GM12878 (cell line): ENCODE measurements around the gene EVA1A. TPM values are rescaled to one million over a fixed set of nuclear protein-coding genes. Genes with fewer than 3 reads are reported as not detected.

Source experiments
- ATAC-seq: fragments of 200-7000 bp; cut with Tn5 transposase; 3 replicates; pipeline ENCODE4 v1.9.1; 2020; ENCODE audit warnings: mild to moderate bottlenecking, moderate library complexity
- Bru-seq: library from RNA; stranded (reverse); fragments of 400-500 nt; gene quantifications from one replicate; lab custom pipeline; 2021; lab: Mats Ljungman, UMichigan
- BruChase-seq, 2 experiments: library from RNA; stranded (reverse); fragments of 400-500 nt; gene quantifications; one replicate each; lab custom pipeline; 2021; lab: Mats Ljungman, UMichigan
- BruUV-seq: library from RNA; stranded (reverse); fragments of 400-500 nt; replicated peaks from 2 replicates; lab custom pipeline; 2021; lab: Mats Ljungman, UMichigan
- CTCF ChIA-PET: fragments of 300-600 bp; sonication (Branson Sonifier 250); formaldehyde crosslinking; extraction: SDS; loops from one replicate; lab custom pipeline; 2021; ENCODE audit warnings: inconsistent platforms; lab: Yijun Ruan, JAX
- POLR2A ChIA-PET: fragments of 350-600 bp; formaldehyde crosslinking; extraction: SDS; loops from one replicate; lab custom pipeline; 2021; ENCODE audit warnings: inconsistent platforms; lab: Charles Lee
- RAD21 ChIA-PET: fragments of 300-600 bp; sonication (Branson Sonifier 250); formaldehyde crosslinking; loops from one replicate; lab custom pipeline; 2023; ENCODE audit warnings: antibody characterized with exemption; ENCODE audit not compliant: unreplicated experiment; lab: Charles Lee
- SMC1A ChIA-PET: fragments of 300-600 bp; sonication (Branson Sonifier 250); formaldehyde crosslinking; loops from one replicate; lab custom pipeline; 2023; ENCODE audit not compliant: unreplicated experiment, uncharacterized antibody; lab: Charles Lee
- DNase-seq: peaks from one replicate; pipeline ENCODE4 v3.0.0-alpha.2; 2011; ENCODE audit warnings: low read depth, low spot score
- FAIRE-seq: peaks from 3 replicates; lab custom pipeline; 2011; peaks lifted over from hg19 to GRCh38; lab: Jason Lieb, UNC
- H2AFZ ChIP-seq: 2 replicates; pipeline ENCODE4 v1.6.0; 2011; ENCODE audit warnings: low read depth, low read length, control low read depth; ENCODE audit not compliant: control insufficient read depth
- H3K27ac ChIP-seq: 2 replicates; pipeline ENCODE4 v1.5.1; 2011; ENCODE audit warnings: control low read depth; ENCODE audit not compliant: control insufficient read depth, insufficient read depth
- H3K27me3 ChIP-seq, 2 experiments: replicated peaks in 1 of 2; 2 replicates each; pipeline versions ENCODE4 v1.6.0 to v1.6.1; 2011; ENCODE audit warnings: low read length in 1 of 2; ENCODE audit not compliant: control insufficient read depth in 2 of 2, insufficient read depth in 2 of 2
- H3K36me3 ChIP-seq, 2 experiments: 2 replicates each; pipeline ENCODE4 v1.5.1; 2011; ENCODE audit warnings: low read length in 1 of 2; ENCODE audit not compliant: control insufficient read depth in 2 of 2, insufficient read depth in 2 of 2
- H3K4me1 ChIP-seq: 2 replicates; pipeline ENCODE4 v1.6.1; 2011; ENCODE audit warnings: mild to moderate bottlenecking, low read length, moderate library complexity, mixed read lengths; ENCODE audit not compliant: control insufficient read depth, insufficient read depth
- H3K4me2 ChIP-seq: 2 replicates; pipeline ENCODE4 v1.6.0; 2011; ENCODE audit warnings: control low read depth; ENCODE audit not compliant: control insufficient read depth, insufficient read depth
- H3K4me3 ChIP-seq: fragments of 200-600 bp; sonication (generic); 2 replicates; pipeline ENCODE4 v1.5.1; 2016
- H3K79me2 ChIP-seq: 2 replicates; pipeline ENCODE4 v1.6.0; 2011; ENCODE audit warnings: low read length; ENCODE audit not compliant: control insufficient read depth, insufficient read depth
- H3K9ac ChIP-seq: 2 replicates; pipeline ENCODE4 v1.8.0; 2011; ENCODE audit warnings: low read length, control low read depth, mixed read lengths; ENCODE audit not compliant: control insufficient read depth, insufficient read depth
- H3K9me3 ChIP-seq: replicated peaks from 3 replicates; pipeline ENCODE4 v1.5.1; 2011; ENCODE audit warnings: mild to moderate bottlenecking, low read length; ENCODE audit not compliant: control insufficient read depth, insufficient read depth
- H4K20me1 ChIP-seq: 2 replicates; pipeline ENCODE4 v1.6.0; 2011; ENCODE audit not compliant: control insufficient read depth, insufficient read depth
- BCL11A ChIP-seq: IDR thresholded peaks from 2 replicates; pipeline ENCODE4 v1.6.1; 2011; ENCODE audit warnings: low read depth, low read length
- CHD1 ChIP-seq: IDR thresholded peaks from 2 replicates; pipeline ENCODE4 v1.6.1; 2012; ENCODE audit warnings: low read depth, low read length, improper control_type of control experiment
- CREB1 ChIP-seq: IDR thresholded peaks from 2 replicates; pipeline ENCODE4 v1.6.1; 2012; ENCODE audit warnings: low read depth, mild to moderate bottlenecking, inconsistent platforms
- DPF2 ChIP-seq: fragments of 450-650 bp; IDR thresholded peaks from 2 replicates; pipeline ENCODE4 v1.6.1; 2017; ENCODE audit warnings: mild to moderate bottlenecking
- FOS ChIP-seq: IDR thresholded peaks from 3 replicates; pipeline ENCODE4 v1.6.1; 2011; ENCODE audit warnings: borderline replicate concordance; ENCODE audit not compliant: insufficient read length; ENCODE audit errors: extremely low read depth
- IKZF1 ChIP-seq: fragments of 450-650 bp; conservative IDR thresholded peaks from 2 replicates; pipeline ENCODE4 v1.6.1; 2017; ENCODE audit warnings: antibody characterized with exemption, mild to moderate bottlenecking
- NFXL1 ChIP-seq: fragments of 450-650 bp; IDR thresholded peaks from 2 replicates; pipeline ENCODE4 v1.6.1; 2017; ENCODE audit warnings: antibody characterized with exemption, mild to moderate bottlenecking, borderline replicate concordance
- NFYB ChIP-seq: IDR thresholded peaks from 2 replicates; pipeline ENCODE4 v1.6.1; 2011; ENCODE audit warnings: low read depth, mild to moderate bottlenecking, low read length, improper control_type of control experiment, moderate library complexity; ENCODE audit not compliant: insufficient read depth
- PML ChIP-seq: IDR thresholded peaks from 2 replicates; pipeline ENCODE4 v1.6.1; 2012; ENCODE audit warnings: low read length, inconsistent platforms
- RFX5 ChIP-seq: IDR thresholded peaks from 2 replicates; pipeline ENCODE4 v1.6.1; 2011; ENCODE audit warnings: low read depth, low read length, improper control_type of control experiment
- RUNX3 ChIP-seq: IDR thresholded peaks from 2 replicates; pipeline ENCODE4 v1.6.1; 2012; ENCODE audit warnings: low read length, inconsistent platforms
- ZNF207 ChIP-seq: fragments of 450-650 bp; IDR thresholded peaks from 2 replicates; pipeline ENCODE4 v1.6.1; 2014; ENCODE audit warnings: antibody characterized with exemption, mild to moderate bottlenecking, borderline replicate concordance
- ZNF687 ChIP-seq: fragments of 450-650 bp; IDR thresholded peaks from 2 replicates; pipeline ENCODE4 v1.6.1; 2017; ENCODE audit warnings: mild to moderate bottlenecking, moderate library complexity
- ZZZ3 ChIP-seq: IDR thresholded peaks from 2 replicates; pipeline ENCODE4 v1.6.1; 2011; ENCODE audit warnings: low read depth; ENCODE audit not compliant: control insufficient read depth, insufficient read length
- WGBS: methylation state at CpG from one replicate; pipeline ENCODE4 v1.1.6; 2016; ENCODE audit warnings: low lambda C conversion rate; ENCODE audit not compliant: insufficient replicate concordance, insufficient coverage; ENCODE audit errors: missing lambda C conversion rate; 5-methylcytosine and 5-hydroxymethylcytosine counted together
- in situ Hi-C: fragments of 300-500 bp; cut with MboI; formaldehyde crosslinking; loops from 9 replicates; pipeline ENCODE4 v1.14.3; 2018; ENCODE audit warnings: mixed read lengths
- intact Hi-C: fragments of 100-400 bp; cut with micrococcal nuclease; formaldehyde crosslinking; loops from one replicate; pipeline ENCODE4 v1.14.2; 2022; ENCODE audit not compliant: unreplicated experiment
- long read RNA-seq, 2 experiments: library from polyadenylated mRNA; unstranded; transcript quantifications; one replicate each; pipeline ENCODE4 v2.0.0, GENCODE V29; 2019 to 2020
- polyA minus RNA-seq, 3 experiments: library from RNA; depleted of rRNA, polyadenylated mRNA; stranded (reverse); fragments of >200 nt; gene quantifications; 2 replicates each; pipeline ENCODE4 v1.2.3, GENCODE V29; 2011
- polyA plus RNA-seq, 11 experiments: library from polyadenylated mRNA; depleted of rRNA in 4 of 11; unstranded in 6 of 11; stranded (reverse) in 5 of 11; fragments of >200 nt; fragmentation: Nextera tagmentation in 4 of 11; fragmentation: Illumina TruSeq in 1 of 11; extraction: Ambion mirVana in 4 of 11; extraction: Trizol in 1 of 11; gene quantifications; 1 replicate in 1 of 11; 2 replicates in 10 of 11; pipeline versions ENCODE4 v1.2.1 to v1.2.3, GENCODE V29; 2011 to 2016; ENCODE audit warnings: inconsistent platforms in 2 of 11, missing spikeins in 2 of 11, low read depth in 1 of 11
- total RNA-seq, 4 experiments: library from RNA; depleted of rRNA in 3 of 4; stranded (reverse); fragments of >200 nt in 3 of 4; fragmentation: Illumina TruSeq in 1 of 4; extraction: Trizol in 1 of 4; gene quantifications; 2 replicates each; pipeline versions ENCODE4 v1.2.1 to v1.2.3, GENCODE V29; 2013 to 2021

Gene EVA1A
- not detected in 2 replicates for total RNA-seq (2013; cell fraction: nucleolus; rRNA removed)
- total RNA-seq (2014; rRNA removed) (0.51 and 1.0 TPM in 2 replicates), total RNA-seq (2014; rRNA removed; fragmentation: Illumina TruSeq; extraction: Trizol) (0.13 and 0.32 TPM in 2 replicates), total RNA-seq (2021) (0.69 and 1.0 TPM in 2 replicates), polyA plus RNA-seq (2011; rRNA removed) (0.12 and 0.34 TPM in 2 replicates), polyA plus RNA-seq (2014; fragmentation: Illumina TruSeq; extraction: Trizol) (0.21 TPM in 1 of 2 replicates, not detected in the other), polyA plus RNA-seq (2014; fragmentation: Nextera tagmentation; extraction: Ambion mirVana) (not detected), polyA plus RNA-seq (2014; rRNA removed) (not detected in 2 replicates), polyA plus RNA-seq (2016; fragmentation: Nextera tagmentation; extraction: Ambion mirVana) (not detected), polyA minus RNA-seq (2011; rRNA and poly(A)+ RNA removed) (not detected in 2 replicates), Bru-seq, nascent RNA (percentile 16 among the genes with signal in this experiment), BruChase-seq, experiment 1, labeled RNA remaining after a 6-hour chase (percentile 17 among the genes with signal in this experiment), BruChase-seq, experiment 2, labeled RNA remaining after a 2-hour chase (percentile 13 among the genes with signal in this experiment)
- polyA plus RNA-seq (2011; ENCODE audit: low read depth) = not detected
- 0.12 and 0.25 TPM in 2 replicates for polyA plus RNA-seq (2011; cell fraction: cytosol; rRNA removed)
- 0.28 TPM in 1 of 2 replicates, not detected in the other for polyA plus RNA-seq (2011; cell fraction: nucleus; rRNA removed)
- polyA plus RNA-seq (2012) = 0.25 TPM in 1 of 2 replicates, not detected in the other
- polyA minus RNA-seq (2011; cell fraction: cytosol; rRNA and poly(A)+ RNA removed) = not detected in 2 replicates
- polyA minus RNA-seq (2011; cell fraction: nucleus; rRNA and poly(A)+ RNA removed) = not detected in 2 replicates
- long read RNA-seq, experiment 1 = 0 reads
- long read RNA-seq, experiment 2 = 0 reads

- FAIRE-seq (no peak), DNase-seq (no peak), ATAC-seq (peak; percentile 72)
- ChIA-PET RAD21 (no interaction called here), POLR2A (no interaction called here), SMC1A (interaction anchor here (1.0 kb wide), 1 partner anchor 42 kb away, joined by 3 read pairs; no protein-coding TSS in a partner anchor), CTCF (no interaction called here)
- Histone ChIP-seq H3K4me3 (peak within 1 kb of the TSS; percentile 65), H3K79me2 (no peaks in the 10 kb centered on the region), H3K9ac (no peak within 1 kb of the TSS), H4K20me1 (no peaks in the 10 kb centered on the region), H3K27me3 (peaks cover 3 to 7% of the 10 kb centered on the region in 2 experiments), H3K4me2 (peak within 1 kb of the TSS; percentile 81), H2AFZ (peak within 1 kb of the TSS; percentile 50), H3K36me3 (no peaks in the 10 kb centered on the region), H3K9me3 (no peaks in the 10 kb centered on the region), H3K4me1 (no peaks in the 10 kb centered on the region), H3K27ac (no peak within 1 kb of the TSS)
- intact Hi-C loops = no loop called here
- in situ Hi-C loops = no loop called here
- no TSS peak for BruUV-seq
- WGBS = 15% methylated on average over 21 of the region's 46 CpGs
- TF ChIP-seq IKZF1 (no peak), ZNF687 (no peak), CREB1 (no peak), ZNF207 (no peak), PML (no peak), DPF2 (no peak), BCL11A (no peak), NFXL1 (no peak), RUNX3 (no peak), RFX5 (no peak), CHD1 (no peak), NFYB (no peak), FOS (no peak), ZZZ3 (no peak)
These were observed at the start of gene EVA1A for GRCh38 chr2:75560768-75561565. Gene EVA1A (minus strand): TSS chr2:75560939. CDS start chr2:75518140, 42,799 bp downstream.
